PC-3 (cell line): ENCODE data around the gene MYO16. TPM values are rescaled to one million over a fixed set of nuclear protein-coding genes. Genes with fewer than 3 reads are reported as not detected.

Experiments
- ATAC-seq: fragments of 200-7000 bp; cut with Tn5 transposase; 2 replicates; pipeline ENCODE4 v1.9.1; 2020; ENCODE audit warnings: mild to moderate bottlenecking, moderate library complexity
- BruUV-seq: library from RNA; stranded (reverse); fragments of 400-500 nt; replicated peaks from 2 replicates; lab custom pipeline; 2021; lab: Mats Ljungman, UMichigan
- CTCF ChIA-PET: fragments of 300-600 bp; sonication (Branson Sonifier 250); formaldehyde crosslinking; loops from one replicate; lab custom pipeline; 2022; ENCODE audit warnings: antibody characterized with exemption; lab: Charles Lee
- POLR2A ChIA-PET: fragments of 300-600 bp; sonication (Branson Sonifier 250); formaldehyde crosslinking; loops from one replicate; lab custom pipeline; 2022; ENCODE audit warnings: antibody characterized with exemption; ENCODE audit not compliant: unreplicated experiment; lab: Charles Lee
- DNase-seq: peaks from one replicate; pipeline ENCODE4 v3.0.0-alpha.2; 2015
- H2AFZ ChIP-seq: fragments of 300-600 bp; sonication (generic); 2 replicates; pipeline ENCODE4 v1.6.0; 2016; ENCODE audit warnings: antibody characterized with exemption, low read length
- H3F3A ChIP-seq: fragments of 300-600 bp; sonication (generic); one replicate; pipeline ENCODE4 v1.6.0; 2017; ENCODE audit warnings: antibody characterized with exemption, low read length, control low read depth, mild to moderate bottlenecking; ENCODE audit not compliant: unreplicated experiment
- H3K27ac ChIP-seq: fragments of 300-600 bp; sonication (generic); 2 replicates; pipeline ENCODE4 v1.5.1; 2016; ENCODE audit warnings: mild to moderate bottlenecking, low read length
- H3K27me3 ChIP-seq: fragments of 300-600 bp; sonication (generic); 2 replicates; pipeline ENCODE4 v1.6.1; 2016; ENCODE audit warnings: low read length, mixed read lengths
- H3K36me3 ChIP-seq: fragments of 300-600 bp; sonication (generic); 2 replicates; pipeline ENCODE4 v1.6.1; 2016; ENCODE audit warnings: low read depth, mixed run types, low read length, mixed read lengths
- H3K4me1 ChIP-seq: fragments of 300-600 bp; sonication (generic); 2 replicates; pipeline ENCODE4 v1.5.1; 2016; ENCODE audit warnings: low read length; ENCODE audit not compliant: insufficient read depth
- H3K4me2 ChIP-seq: fragments of 300-600 bp; sonication (generic); 2 replicates; pipeline ENCODE4 v1.6.0; 2016; ENCODE audit warnings: low read length
- H3K4me3 ChIP-seq: fragments of 300-600 bp; sonication (generic); 2 replicates; pipeline ENCODE4 v1.5.1; 2016; ENCODE audit warnings: mild to moderate bottlenecking, low read length, mixed read lengths
- H3K79me2 ChIP-seq: fragments of 300-600 bp; sonication (generic); 2 replicates; pipeline ENCODE4 v1.6.1; 2017; ENCODE audit warnings: low read length, mixed read lengths
- H3K9ac ChIP-seq: fragments of 300-600 bp; sonication (generic); 2 replicates; pipeline ENCODE4 v1.6.0; 2016; ENCODE audit warnings: mild to moderate bottlenecking, low read length
- H3K9me2 ChIP-seq: fragments of 300-600 bp; sonication (generic); replicated peaks from 2 replicates; pipeline ENCODE4 v1.6.1; 2016; ENCODE audit warnings: mixed run types, low read length, mixed read lengths
- H3K9me3 ChIP-seq: fragments of 300-600 bp; sonication (generic); 2 replicates; pipeline ENCODE4 v1.6.1; 2016; ENCODE audit warnings: low read length, mixed read lengths
- H4K20me1 ChIP-seq: fragments of 300-600 bp; sonication (generic); 2 replicates; pipeline ENCODE4 v1.6.1; 2016; ENCODE audit warnings: low read length, mixed read lengths
- CTCF ChIP-seq: fragments of 300-600 bp; sonication (generic); conservative IDR thresholded peaks from 2 replicates; pipeline ENCODE4 v1.5.1; 2017; ENCODE audit warnings: antibody characterized with exemption, low read depth, mild to moderate bottlenecking, low read length
- EZH2 ChIP-seq: fragments of 300-600 bp; sonication (generic); IDR thresholded peaks from one replicate; pipeline ENCODE4 v1.6.1; 2017; ENCODE audit warnings: antibody characterized with exemption, mild to moderate bottlenecking, low read length; ENCODE audit not compliant: unreplicated experiment
- EZH2phosphoT487 ChIP-seq: fragments of 300-600 bp; sonication (generic); IDR thresholded peaks from 2 replicates; pipeline ENCODE4 v1.6.1; 2018; ENCODE audit warnings: mild to moderate bottlenecking, antibody characterized with exemption, low read length, borderline replicate concordance
- intact Hi-C: fragments of 100-400 bp; cut with micrococcal nuclease; formaldehyde crosslinking; loops from 2 replicates; pipeline ENCODE4 v1.9.0; 2023
- total RNA-seq: library from RNA; depleted of rRNA; stranded (reverse); fragments of >200 nt; gene quantifications from 2 replicates; pipeline ENCODE4 v1.2.3, GENCODE V29; 2014

Gene MYO16
- total RNA-seq, 1 experiment from 2014 or later, result not detected

GRCh38 chr13:108964606-108965005 is 335.2 kb downstream of the MYO16 start:
- H3K9ac ChIP-seq, result no peak overlapping the region
- no TSS peak for BruUV-seq
- H3K9me2 ChIP-seq, result no peaks in the 10 kb centered on the region
- intact Hi-C loops, result loop anchor here (5.0 kb wide), 2 partner anchors 183 to 783 kb away; no protein-coding TSS in a partner anchor
- TF ChIP-seq CTCF, result no peak
- TF ChIP-seq EZH2, result no peak
- no peak for TF ChIP-seq EZH2phosphoT487
- DNase-seq (no peak), ATAC-seq (no peak)
- H2AFZ ChIP-seq, result no peak overlapping the region
- H3K4me3 ChIP-seq, result no peak overlapping the region
- no peaks in the 10 kb centered on the region for H3K36me3 ChIP-seq
- no peak overlapping the region for H3K4me2 ChIP-seq
- ChIA-PET POLR2A (no interaction called here), CTCF (no interaction called here)
- no peaks in the 10 kb centered on the region for H3K4me1 ChIP-seq
- no peak overlapping the region for H3K27ac ChIP-seq
- no peaks in the 10 kb centered on the region for H3F3A ChIP-seq
- H3K27me3 ChIP-seq, result no peaks in the 10 kb centered on the region
- no peaks in the 10 kb centered on the region for H3K9me3 ChIP-seq
- H4K20me1 ChIP-seq, result no peaks in the 10 kb centered on the region
- no peaks in the 10 kb centered on the region for H3K79me2 ChIP-seq

GRCh38 chr13:108967371-108967770 is 338.0 kb downstream of the MYO16 start:
- Histone ChIP-seq H3K27me3 (no peaks in the 10 kb centered on the region), H3K4me2 (no peak overlapping the region), H3K4me1 (no peaks in the 10 kb centered on the region), H2AFZ (no peak overlapping the region), H3K27ac (no peak overlapping the region), H3K79me2 (no peaks in the 10 kb centered on the region), H3F3A (no peaks in the 10 kb centered on the region), H3K9me2 (no peaks in the 10 kb centered on the region), H3K36me3 (no peaks in the 10 kb centered on the region), H3K4me3 (no peak overlapping the region), H3K9me3 (no peaks in the 10 kb centered on the region), H3K9ac (no peak overlapping the region), H4K20me1 (no peaks in the 10 kb centered on the region)
- ChIA-PET CTCF (no interaction called here), POLR2A (no interaction called here)
- intact Hi-C loops, result no loop called here
- DNase-seq (no peak), ATAC-seq (no peak)
- TF ChIP-seq EZH2phosphoT487 (no peak), CTCF (no peak), EZH2 (no peak)
- no TSS peak for BruUV-seq

GRCh38 chr13:108968566-108968965 is 339.2 kb downstream of the MYO16 start:
- no TSS peak for BruUV-seq
- TF ChIP-seq CTCF, result no peak
- TF ChIP-seq EZH2phosphoT487, result no peak
- no peak for TF ChIP-seq EZH2

More at GRCh38 chr13:108968566-108968965, 339.2 kb downstream of the MYO16 start:
- no peak overlapping the region for H2AFZ ChIP-seq
- no peaks in the 10 kb centered on the region for H3K4me1 ChIP-seq
- intact Hi-C loops, result no loop called here
- no peaks in the 10 kb centered on the region for H3K9me3 ChIP-seq
- H3K36me3 ChIP-seq, result no peaks in the 10 kb centered on the region
- no peak for DNase-seq
- H3K79me2 ChIP-seq, result no peaks in the 10 kb centered on the region
- no peaks in the 10 kb centered on the region for H3F3A ChIP-seq
- ChIA-PET CTCF (no interaction called here), POLR2A (no interaction called here)
- no peak overlapping the region for H3K4me2 ChIP-seq
- H4K20me1 ChIP-seq, result no peaks in the 10 kb centered on the region
- H3K9ac ChIP-seq, result no peak overlapping the region
- no peak overlapping the region for H3K4me3 ChIP-seq
- no peaks in the 10 kb centered on the region for H3K9me2 ChIP-seq
- no peak for ATAC-seq
- no peak overlapping the region for H3K27ac ChIP-seq
- H3K27me3 ChIP-seq, result peaks cover 3% of the 10 kb centered on the region; the same call in 1 of the 2 replicates
